H1 (cell line): ENCODE data around the gene WWP2. TPM values are rescaled to one million over a fixed set of nuclear protein-coding genes. Genes with fewer than 3 reads are reported as not detected.

Experiments used
- CTCF ChIA-PET: fragments of 300-600 bp; sonication (Branson Sonifier 250); formaldehyde crosslinking; loops from one replicate; lab custom pipeline; 2021; ENCODE audit not compliant: partially characterized antibody; lab: Charles Lee
- POLR2A ChIA-PET: fragments of 300-600 bp; sonication (Branson Sonifier 250); formaldehyde crosslinking; loops from one replicate; lab custom pipeline; 2021; ENCODE audit warnings: inconsistent platforms; ENCODE audit not compliant: partially characterized antibody; lab: Charles Lee
- DNase-seq, 2 experiments: peaks; one replicate each; pipeline versions ENCODE4 v3.0.0 to v3.0.0-alpha.2; 2010 to 2022; ENCODE audit warnings: low spot score in 2 of 2, low read depth in 1 of 2, mixed read lengths in 1 of 2
- FAIRE-seq: peaks from 2 replicates; lab custom pipeline; 2011; peaks lifted over from hg19 to GRCh38; lab: Jason Lieb, UNC
- H2AFZ ChIP-seq: 2 replicates; pipeline ENCODE4 v1.8.1; 2012; ENCODE audit warnings: low read length, inconsistent platforms
- H2AK5ac ChIP-seq: 2 replicates; pipeline ENCODE4 v1.6.1; 2013; ENCODE audit warnings: low read depth, low read length
- H2BK120ac ChIP-seq: replicated peaks from 2 replicates; pipeline ENCODE3; 2013; ENCODE audit warnings: low read depth, low read length, inconsistent platforms
- H2BK12ac ChIP-seq: 2 replicates; pipeline ENCODE4 v1.6.1; 2013; ENCODE audit warnings: low read depth, low read length
- H2BK15ac ChIP-seq: 2 replicates; pipeline ENCODE4 v1.6.1; 2013; ENCODE audit warnings: low read length
- H2BK20ac ChIP-seq: 2 replicates; pipeline ENCODE4 v1.6.1; 2013; ENCODE audit warnings: low read length
- H2BK5ac ChIP-seq: 2 replicates; pipeline ENCODE4 v1.6.1; 2013; ENCODE audit warnings: low read depth, low read length
- H3K14ac ChIP-seq: 2 replicates; pipeline ENCODE4 v1.6.1; 2013; ENCODE audit warnings: inconsistent platforms; ENCODE audit not compliant: insufficient read length
- H3K18ac ChIP-seq: 2 replicates; pipeline ENCODE4 v1.6.1; 2013; ENCODE audit warnings: low read length; ENCODE audit errors: extremely low read depth
- H3K23ac ChIP-seq: 2 replicates; pipeline ENCODE4 v1.6.1; 2013; ENCODE audit warnings: inconsistent platforms; ENCODE audit not compliant: insufficient read length
- H3K23me2 ChIP-seq: 2 replicates; pipeline ENCODE4 v1.6.1; 2013; ENCODE audit warnings: low read depth, low read length
- H3K27ac ChIP-seq: 2 replicates; pipeline ENCODE4 v1.6.1; 2011; ENCODE audit warnings: low read depth, low read length, inconsistent platforms
- H3K27me3 ChIP-seq, 4 experiments: replicated peaks in 1 of 4; 1 replicate in 1 of 4; 2 replicates in 3 of 4; pipeline versions ENCODE4 v1.6.1 to v1.8.1; 2011 to 2013; ENCODE audit warnings: low read length in 3 of 4, mild to moderate bottlenecking in 3 of 4, inconsistent platforms in 2 of 4, mixed read lengths in 2 of 4, moderate library complexity in 1 of 4; ENCODE audit not compliant: control insufficient read depth in 3 of 4, insufficient read depth in 3 of 4; ENCODE audit errors: extremely low read depth in 1 of 4
- H3K36me3 ChIP-seq, 4 experiments: 2 replicates each; pipeline versions ENCODE4 v1.6.1 to v1.8.1; 2011 to 2013; ENCODE audit warnings: mild to moderate bottlenecking in 4 of 4, low read length in 3 of 4, moderate library complexity in 2 of 4, control low read depth in 1 of 4, inconsistent platforms in 1 of 4; ENCODE audit not compliant: insufficient read depth in 4 of 4, control insufficient read depth in 2 of 4
- H3K4ac ChIP-seq: replicated peaks from 2 replicates; pipeline ENCODE3; 2013; ENCODE audit warnings: low read length, low read depth, mixed read lengths, inconsistent platforms; ENCODE audit not compliant: insufficient read length
- H3K4me1 ChIP-seq, 4 experiments: replicated peaks in 1 of 4; 1 replicate in 1 of 4; 2 replicates in 3 of 4; pipeline versions ENCODE4 v1.6.1 to v1.8.1; 2011 to 2013; ENCODE audit warnings: low read length in 3 of 4, inconsistent platforms in 2 of 4, mixed read lengths in 1 of 4; ENCODE audit not compliant: insufficient read depth in 4 of 4, control insufficient read depth in 3 of 4
- H3K4me2 ChIP-seq, 2 experiments: 2 replicates each; pipeline versions ENCODE4 v1.6.1 to v1.8.1; 2011 to 2013; ENCODE audit warnings: low read depth in 2 of 2, low read length in 2 of 2, control low read depth in 1 of 2, inconsistent platforms in 1 of 2, mild to moderate bottlenecking in 1 of 2; ENCODE audit not compliant: insufficient read depth in 1 of 2
- H3K4me3 ChIP-seq, 4 experiments: fragments of 200-600, 300-600 bp in 1 of 4; sonication (generic), shearing (Covaris generic), sonication (Bioruptor Twin) in 1 of 4; 2 replicates each; pipeline versions ENCODE4 v1.5.1 to v1.8.1; 2011 to 2016; ENCODE audit warnings: low read length in 4 of 4, low read depth in 3 of 4, control low read depth in 2 of 4, inconsistent platforms in 2 of 4, mild to moderate bottlenecking in 2 of 4, mixed read lengths in 1 of 4, moderate library complexity in 1 of 4; ENCODE audit not compliant: insufficient read depth in 2 of 4; ENCODE audit errors: extremely low read depth in 1 of 4
- H3K56ac ChIP-seq: replicated peaks from 2 replicates; pipeline ENCODE3; 2013; ENCODE audit warnings: low read depth, mild to moderate bottlenecking, mixed read lengths, low read length, inconsistent platforms; ENCODE audit not compliant: insufficient read length
- H3K79me1 ChIP-seq: 2 replicates; pipeline ENCODE4 v1.6.1; 2013; ENCODE audit warnings: low read depth, low read length, control low read depth
- H3K79me2 ChIP-seq, 2 experiments: 2 replicates each; pipeline versions ENCODE4 v1.6.1 to v1.8.1; 2012 to 2013; ENCODE audit warnings: low read length in 2 of 2, mild to moderate bottlenecking in 2 of 2, inconsistent platforms in 1 of 2; ENCODE audit not compliant: insufficient read depth in 2 of 2, control insufficient read depth in 1 of 2
- H3K9ac ChIP-seq, 4 experiments: replicated peaks in 1 of 4; 1 replicate in 1 of 4; 2 replicates in 3 of 4; pipeline versions ENCODE4 v1.6.1 to v1.8.1; 2011 to 2013; ENCODE audit warnings: low read depth in 3 of 4, low read length in 3 of 4, control low read depth in 2 of 4, mild to moderate bottlenecking in 2 of 4, moderate library complexity in 2 of 4, inconsistent platforms in 1 of 4; ENCODE audit errors: extremely low read depth in 1 of 4
- H3K9me3 ChIP-seq, 2 experiments: 2 replicates each; pipeline versions ENCODE4 v1.6.1 to v1.8.1; 2012 to 2013; ENCODE audit warnings: mild to moderate bottlenecking in 2 of 2, moderate library complexity in 2 of 2, control low read depth in 1 of 2, inconsistent platforms in 1 of 2, low read depth in 1 of 2, low read length in 1 of 2, mixed read lengths in 1 of 2; ENCODE audit not compliant: insufficient read depth in 2 of 2
- H4K20me1 ChIP-seq, 2 experiments: replicated peaks in 1 of 2; 2 replicates each; pipeline versions ENCODE3 to v1.8.1; 2011 to 2013; ENCODE audit warnings: inconsistent platforms in 2 of 2, low read length in 2 of 2, mild to moderate bottlenecking in 1 of 2; ENCODE audit not compliant: insufficient read depth in 2 of 2, control insufficient read depth in 1 of 2
- H4K5ac ChIP-seq: 2 replicates; pipeline ENCODE4 v1.6.1; 2013; ENCODE audit warnings: low read length, low read depth, mixed read lengths, inconsistent platforms; ENCODE audit not compliant: insufficient read length
- H4K8ac ChIP-seq: 2 replicates; pipeline ENCODE4 v1.8.0; 2013; ENCODE audit warnings: mild to moderate bottlenecking, moderate library complexity, low read length, inconsistent platforms; ENCODE audit not compliant: insufficient read depth; ENCODE audit errors: extremely low read depth
- H4K91ac ChIP-seq: replicated peaks from 2 replicates; pipeline ENCODE3; 2013; ENCODE audit warnings: low read length, mixed read lengths, inconsistent platforms; ENCODE audit not compliant: insufficient read length
- MAFK ChIP-seq: IDR thresholded peaks from 2 replicates; pipeline ENCODE4 v1.6.1; 2012; ENCODE audit warnings: low read depth, mild to moderate bottlenecking, improper control_type of control experiment, low read length
- RAD21 ChIP-seq, 2 experiments: IDR thresholded peaks in 1 of 2; conservative IDR thresholded peaks in 1 of 2; 2 replicates each; pipeline ENCODE4 v1.6.1; 2011; ENCODE audit warnings: low read depth in 2 of 2, low read length in 2 of 2, improper control_type of control experiment in 1 of 2, inconsistent platforms in 1 of 2, mild to moderate bottlenecking in 1 of 2, moderate library complexity in 1 of 2
- WGBS, 2 experiments: shearing (Covaris generic) in 1 of 2; methylation state at CpG; one replicate each; pipeline versions ENCODE4 v1.1.6 to v1.1.7; 2013 to 2015; ENCODE audit warnings: low lambda C conversion rate in 2 of 2, mixed read lengths in 2 of 2, inconsistent platforms in 1 of 2, low coverage in 1 of 2, missing lambda C conversion rate in 1 of 2; ENCODE audit not compliant: insufficient replicate concordance in 2 of 2, insufficient coverage in 1 of 2, insufficient read length in 1 of 2; ENCODE audit errors: extremely low coverage in 1 of 2, missing lambda C conversion rate in 1 of 2; 5-methylcytosine and 5-hydroxymethylcytosine counted together
- polyA plus RNA-seq, 7 experiments: library from polyadenylated mRNA; depleted of rRNA in 3 of 7; stranded (reverse) in 5 of 7; unstranded in 2 of 7; fragments of >200 nt in 5 of 7; fragments of 200-250 nt in 2 of 7; gene quantifications; 1 replicate in 5 of 7; 2 replicates in 1 of 7; 4 replicates in 1 of 7; pipeline versions ENCODE4 v1.2.1 to v1.2.3, GENCODE V29; 2011 to 2013; ENCODE audit warnings: missing spikeins in 2 of 7, mixed read lengths in 2 of 7
- total RNA-seq: library from RNA; stranded (reverse); fragmentation: NEBNext Ultra II Directional; extraction: Animal tissue kit (Norgen Biotek cat#: 25700); gene quantifications from 2 replicates; pipeline ENCODE4 v1.2.1, GENCODE V29; 2021
- TF ChIP-seq, protein P1 (sequence below), 3 experiments: IDR thresholded peaks; 1 replicate in 2 of 3; 2 replicates in 1 of 3; pipeline versions ENCODE4 v1.5.1 to v1.6.1; 2011; ENCODE audit warnings: low read length in 3 of 3, mild to moderate bottlenecking in 3 of 3, inconsistent platforms in 2 of 3, low read depth in 1 of 3, moderate library complexity in 1 of 3; ENCODE audit not compliant: insufficient read depth in 1 of 3; ENCODE audit errors: control extremely low read depth in 1 of 3

Gene WWP2
- total and polyA plus RNA-seq, 2 of the 8 experiments (the other 6 are each of a cell fraction or from before 2014, with no cell fraction given), result 14.1 to 42.2 TPM

GRCh38 chr16:69937465-69937951, 175.4 kb downstream of the WWP2 start:
- Histone ChIP-seq H3K23me2 (no peaks in the 10 kb centered on the region), H3K27ac (no peak overlapping the region), H3K79me2 (no peaks in the 10 kb centered on the region), H2BK12ac (no peak overlapping the region), H4K20me1 (peaks cover 0 to 1% of the 10 kb centered on the region in 2 experiments), H3K36me3 (peaks cover 2 to 20% (median 7%) of the 10 kb centered on the region in 4 experiments; a peak in 5 of 8 replicates), H4K5ac (no peak overlapping the region), H3K23ac (no peak overlapping the region), H3K4me2 (no peak overlapping the region), H3K4me1 (no peaks in the 10 kb centered on the region; a peak in 2 of 7 replicates), H3K14ac (no peak overlapping the region), H2BK5ac (no peak overlapping the region), H4K91ac (no peak overlapping the region), H3K27me3 (no peaks in the 10 kb centered on the region), H3K18ac (no peak overlapping the region), H2AFZ (no peak overlapping the region), H3K79me1 (no peaks in the 10 kb centered on the region; the same call in 1 of the 2 replicates), H3K4me3 (no peak overlapping the region), H3K4ac (no peak overlapping the region), H3K56ac (no peak overlapping the region), H3K9ac (no peak overlapping the region), H3K9me3 (no peaks in the 10 kb centered on the region), H2AK5ac (no peak overlapping the region), H2BK15ac (no peak overlapping the region), H2BK20ac (no peak overlapping the region), H4K8ac (no peak overlapping the region), H2BK120ac (no peak overlapping the region)
- DNase-seq (no peak), FAIRE-seq (no peak)
- ChIA-PET CTCF (interaction anchor here (0.9 to 4.8 kb wide), 3 partner anchors 21 to 214 kb away, joined by 3 to 27 read pairs (median 3); no protein-coding TSS in a partner anchor), POLR2A (no interaction called here)
- TF ChIP-seq RAD21 (IDR thresholded peaks at IDR 0.05 in 1 of 2, conservative IDR thresholded peaks at IDR 0.05 in 1 of 2; ENCODE audit: low read depth in 2 of 2, low read length in 2 of 2) (peak; percentile 47 to 56), MAFK (no peak)
- TF ChIP-seq, protein P1, sequence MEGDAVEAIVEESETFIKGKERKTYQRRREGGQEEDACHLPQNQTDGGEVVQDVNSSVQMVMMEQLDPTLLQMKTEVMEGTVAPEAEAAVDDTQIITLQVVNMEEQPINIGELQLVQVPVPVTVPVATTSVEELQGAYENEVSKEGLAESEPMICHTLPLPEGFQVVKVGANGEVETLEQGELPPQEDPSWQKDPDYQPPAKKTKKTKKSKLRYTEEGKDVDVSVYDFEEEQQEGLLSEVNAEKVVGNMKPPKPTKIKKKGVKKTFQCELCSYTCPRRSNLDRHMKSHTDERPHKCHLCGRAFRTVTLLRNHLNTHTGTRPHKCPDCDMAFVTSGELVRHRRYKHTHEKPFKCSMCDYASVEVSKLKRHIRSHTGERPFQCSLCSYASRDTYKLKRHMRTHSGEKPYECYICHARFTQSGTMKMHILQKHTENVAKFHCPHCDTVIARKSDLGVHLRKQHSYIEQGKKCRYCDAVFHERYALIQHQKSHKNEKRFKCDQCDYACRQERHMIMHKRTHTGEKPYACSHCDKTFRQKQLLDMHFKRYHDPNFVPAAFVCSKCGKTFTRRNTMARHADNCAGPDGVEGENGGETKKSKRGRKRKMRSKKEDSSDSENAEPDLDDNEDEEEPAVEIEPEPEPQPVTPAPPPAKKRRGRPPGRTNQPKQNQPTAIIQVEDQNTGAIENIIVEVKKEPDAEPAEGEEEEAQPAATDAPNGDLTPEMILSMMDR (IDR thresholded peaks at IDR 0.05; ENCODE audit: control extremely low read depth in 1 of 3, insufficient read depth in 1 of 3, low read depth in 1 of 3, low read length in 3 of 3), result peak; percentile 37 to 42 (median 42)
- WGBS, 2 experiments, result 89% methylated on average over 16 of the region's 16 CpGs; no CpG with 5 or more reads in 1 of the 2 experiments
